ENCODE results near the gene LPP.

GRCh38 chr3:188533172-188533571 lies 379.2 kb downstream of the LPP start:
- TF ChIP-seq, protein P1, sequence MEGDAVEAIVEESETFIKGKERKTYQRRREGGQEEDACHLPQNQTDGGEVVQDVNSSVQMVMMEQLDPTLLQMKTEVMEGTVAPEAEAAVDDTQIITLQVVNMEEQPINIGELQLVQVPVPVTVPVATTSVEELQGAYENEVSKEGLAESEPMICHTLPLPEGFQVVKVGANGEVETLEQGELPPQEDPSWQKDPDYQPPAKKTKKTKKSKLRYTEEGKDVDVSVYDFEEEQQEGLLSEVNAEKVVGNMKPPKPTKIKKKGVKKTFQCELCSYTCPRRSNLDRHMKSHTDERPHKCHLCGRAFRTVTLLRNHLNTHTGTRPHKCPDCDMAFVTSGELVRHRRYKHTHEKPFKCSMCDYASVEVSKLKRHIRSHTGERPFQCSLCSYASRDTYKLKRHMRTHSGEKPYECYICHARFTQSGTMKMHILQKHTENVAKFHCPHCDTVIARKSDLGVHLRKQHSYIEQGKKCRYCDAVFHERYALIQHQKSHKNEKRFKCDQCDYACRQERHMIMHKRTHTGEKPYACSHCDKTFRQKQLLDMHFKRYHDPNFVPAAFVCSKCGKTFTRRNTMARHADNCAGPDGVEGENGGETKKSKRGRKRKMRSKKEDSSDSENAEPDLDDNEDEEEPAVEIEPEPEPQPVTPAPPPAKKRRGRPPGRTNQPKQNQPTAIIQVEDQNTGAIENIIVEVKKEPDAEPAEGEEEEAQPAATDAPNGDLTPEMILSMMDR (IDR thresholded peaks at IDR 0.05 in 4 of 5, conservative IDR thresholded peaks at IDR 0.05 in 1 of 5): no peak
- TF ChIP-seq POLR2A (IDR thresholded peaks at IDR 0.05): no peak

Data from gastrocnemius medialis (tissue), 4 donors.